RWPE1 (cell line): Measurements from ENCODE around the gene WRAP73.

Source experiments
- CTCF ChIA-PET: fragments of 350-600 bp; sonication (Branson Sonifier 250); formaldehyde crosslinking; extraction: SDS; loops from one replicate; lab custom pipeline; 2021; lab: Yijun Ruan, JAX
- POLR2A ChIA-PET: fragments of 400-600 bp; formaldehyde crosslinking; extraction: SDS; loops from one replicate; lab custom pipeline; 2020; ENCODE audit warnings: antibody characterized with exemption; ENCODE audit not compliant: low non-redundant PET; lab: Yijun Ruan, JAX
- DNase-seq: peaks from one replicate; pipeline ENCODE4 v3.0.0; 2012; ENCODE audit warnings: low spot score
- H3K27ac ChIP-seq: fragments of 450-650 bp; 2 replicates; pipeline ENCODE4 v1.5.1; 2017
- CTCF ChIP-seq: fragments of 450-650 bp; conservative IDR thresholded peaks from 2 replicates; pipeline ENCODE4 v1.5.1; 2017; ENCODE audit warnings: low read depth, mild to moderate bottlenecking

WRAP73 gene

GRCh38 chr1:3633344-3634058 lies 16.4 kb downstream of the WRAP73 start:
- no peak overlapping the region for H3K27ac ChIP-seq
- CTCF ChIA-PET: no interaction called here
- no peak for DNase-seq
- no peak for TF ChIP-seq CTCF
- POLR2A ChIA-PET: no interaction called here

GRCh38 chr1:3632716-3633343 lies 17.1 kb downstream of the WRAP73 start:
- H3K27ac ChIP-seq: no peak overlapping the region; the same call in 1 of the 2 replicates
- ChIA-PET POLR2A (no interaction called here), CTCF (interaction anchor here (1.5 kb wide), 1 partner anchor 92 kb away, joined by 6 read pairs; no protein-coding TSS in a partner anchor)
- DNase-seq: no peak
- TF ChIP-seq CTCF: no peak

- H3K27ac ChIP-seq: peak overlapping the region; percentile 48
- ChIA-PET POLR2A (no interaction called here), CTCF (interaction anchor here (1.5 kb wide), 1 partner anchor 92 kb away, joined by 6 read pairs; no protein-coding TSS in a partner anchor)
- no peak for DNase-seq
- TF ChIP-seq CTCF: no peak
Measured at GRCh38 chr1:3632298-3632697, 17.6 kb downstream of the WRAP73 start.

GRCh38 chr1:3631320-3632260 lies 18.3 kb downstream of the WRAP73 start:
- no peak for TF ChIP-seq CTCF
- ChIA-PET CTCF (interaction anchor here (1.5 kb wide), 1 partner anchor 93 kb away, joined by 6 read pairs; no protein-coding TSS in a partner anchor), POLR2A (no interaction called here)
- peak overlapping the region; percentile 48 for H3K27ac ChIP-seq
- no peak for DNase-seq

- no peak for TF ChIP-seq CTCF
- CTCF ChIA-PET: interaction anchor here (1.5 kb wide), 1 partner anchor 94 kb away, joined by 6 read pairs; no protein-coding TSS in a partner anchor
- H3K27ac ChIP-seq: peak overlapping the region; percentile 48
- POLR2A ChIA-PET: no interaction called here
- no peak for DNase-seq
Measured at GRCh38 chr1:3630914-3631313, 19.0 kb downstream of the WRAP73 start.

- DNase-seq: no peak
- CTCF ChIA-PET: interaction anchor here (0.5 to 1.5 kb wide), 2 partner anchors 11 to 65 kb away, joined by 3 read pairs; no protein-coding TSS in a partner anchor
- POLR2A ChIA-PET: no interaction called here
- peak overlapping the region; percentile 48 for H3K27ac ChIP-seq
- no peak for TF ChIP-seq CTCF
Measured at GRCh38 chr1:3630161-3630611, 19.7 kb downstream of the WRAP73 start.
